DND-41 (cell line): ENCODE data around the gene UBTD1.

Experiments used
- EZH2 ChIP-seq: IDR thresholded peaks from 3 replicates; pipeline ENCODE4 v1.6.1; 2012; ENCODE audit warnings: borderline replicate concordance, low read depth, mild to moderate bottlenecking, moderate library complexity, low read length, inconsistent platforms; ENCODE audit not compliant: severe bottlenecking
- TF ChIP-seq, protein P1 (sequence below): IDR thresholded peaks from 2 replicates; pipeline ENCODE4 v1.5.1; 2012; ENCODE audit warnings: borderline replicate concordance, low read length, moderate library complexity, mild to moderate bottlenecking; ENCODE audit not compliant: poor library complexity, severe bottlenecking; ENCODE audit errors: extremely low read depth

GRCh38 chr10:97572214-97572989, 73.7 kb downstream of the UBTD1 start, which contains the start of gene ANKRD2:
- TF ChIP-seq EZH2, result no peak
- TF ChIP-seq, protein P1, sequence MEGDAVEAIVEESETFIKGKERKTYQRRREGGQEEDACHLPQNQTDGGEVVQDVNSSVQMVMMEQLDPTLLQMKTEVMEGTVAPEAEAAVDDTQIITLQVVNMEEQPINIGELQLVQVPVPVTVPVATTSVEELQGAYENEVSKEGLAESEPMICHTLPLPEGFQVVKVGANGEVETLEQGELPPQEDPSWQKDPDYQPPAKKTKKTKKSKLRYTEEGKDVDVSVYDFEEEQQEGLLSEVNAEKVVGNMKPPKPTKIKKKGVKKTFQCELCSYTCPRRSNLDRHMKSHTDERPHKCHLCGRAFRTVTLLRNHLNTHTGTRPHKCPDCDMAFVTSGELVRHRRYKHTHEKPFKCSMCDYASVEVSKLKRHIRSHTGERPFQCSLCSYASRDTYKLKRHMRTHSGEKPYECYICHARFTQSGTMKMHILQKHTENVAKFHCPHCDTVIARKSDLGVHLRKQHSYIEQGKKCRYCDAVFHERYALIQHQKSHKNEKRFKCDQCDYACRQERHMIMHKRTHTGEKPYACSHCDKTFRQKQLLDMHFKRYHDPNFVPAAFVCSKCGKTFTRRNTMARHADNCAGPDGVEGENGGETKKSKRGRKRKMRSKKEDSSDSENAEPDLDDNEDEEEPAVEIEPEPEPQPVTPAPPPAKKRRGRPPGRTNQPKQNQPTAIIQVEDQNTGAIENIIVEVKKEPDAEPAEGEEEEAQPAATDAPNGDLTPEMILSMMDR, result peak; percentile 94
